Breast epithelium (tissue), 4 donors: ENCODE data around the gene BRICD5. TPM values are rescaled to one million over a fixed set of nuclear protein-coding genes. Genes with fewer than 3 reads are reported as not detected.

Source experiments
- DNase-seq, 2 donors: peaks; one replicate each; pipeline ENCODE4 v3.0.0-alpha.2; 2019; ENCODE audit warnings: low spot score in 2 of 2
- H3K27ac ChIP-seq, 2 donors: fragments of 200-600 bp; sonication (generic) in 1 of 2; one replicate each; pipeline ENCODE4 v1.5.1; 2016 to 2019; ENCODE audit warnings: mild to moderate bottlenecking in 1 of 2
- H3K27me3 ChIP-seq, 2 donors: fragments of 200-600 bp; sonication (generic) in 1 of 2; one replicate each; pipeline versions ENCODE4 v1.5.1 to v1.6.0; 2017 to 2019; ENCODE audit warnings: control low read depth in 1 of 2, mild to moderate bottlenecking in 1 of 2
- H3K36me3 ChIP-seq: fragments of 200-600 bp; one replicate; pipeline ENCODE4 v1.5.1; 2019
- H3K4me1 ChIP-seq, 2 donors: fragments of 200-600 bp; sonication (generic); one replicate each; pipeline ENCODE4 v1.5.1; 2016 to 2019; ENCODE audit warnings: control low read depth in 1 of 2
- H3K4me3 ChIP-seq, 3 donors: fragments of 200-600 bp; sonication (generic); 1 replicate in 2 of 3; 2 replicates in 1 of 3; pipeline ENCODE4 v1.5.1; 2016 to 2019; ENCODE audit warnings: mild to moderate bottlenecking in 3 of 3, moderate library complexity in 2 of 3
- H3K9me3 ChIP-seq, 2 donors: fragments of 200-600 bp; sonication (generic) in 1 of 2; one replicate each; pipeline ENCODE4 v1.5.1; 2016 to 2019; ENCODE audit warnings: control low read depth in 1 of 2
- CTCF ChIP-seq, 3 donors: fragments of 450-650 bp; IDR thresholded peaks; one replicate each; pipeline ENCODE4 v1.5.1; 2016 to 2017; ENCODE audit warnings: antibody characterized with exemption in 3 of 3, mild to moderate bottlenecking in 3 of 3, moderate library complexity in 3 of 3
- POLR2A ChIP-seq: fragments of 450-650 bp; IDR thresholded peaks from one replicate; pipeline ENCODE4 v1.6.1; 2016; ENCODE audit warnings: antibody characterized with exemption, mild to moderate bottlenecking, moderate library complexity
- POLR2AphosphoS5 ChIP-seq, 3 donors: sonication (generic); formaldehyde crosslinking; IDR thresholded peaks; one replicate each; pipeline ENCODE4 v1.6.1; 2017; ENCODE audit warnings: antibody characterized with exemption in 3 of 3
- intact Hi-C: fragments of 100-400 bp; cut with DNase I; formaldehyde crosslinking; loops from one replicate; pipeline ENCODE4 v1.15.1; 2023; ENCODE audit warnings: low total_unique reads
- total RNA-seq, 3 donors: library from RNA; depleted of rRNA; stranded (reverse); fragments of >200 nt; gene quantifications; one replicate each; pipeline ENCODE4 v1.1.0, GENCODE V29; 2016

The BRICD5 gene
- total RNA-seq, 3 donors from 2014 or later, result 1.4 to 7.5 (median 5.9) TPM

- no peak for DNase-seq
- H3K4me3 ChIP-seq, result no peak overlapping the region
- TF ChIP-seq POLR2A, result no peak
- TF ChIP-seq CTCF (IDR thresholded peaks at IDR 0.05), result no peak
- TF ChIP-seq POLR2AphosphoS5 (IDR thresholded peaks at IDR 0.05), result no peak
- H3K4me1 ChIP-seq, result peaks cover 6 to 14% of the 10 kb centered on the region in 2 donors
- intact Hi-C loops, result no loop called here
- H3K27me3 ChIP-seq, result no peaks in the 10 kb centered on the region
- H3K36me3 ChIP-seq, result peaks cover 24% of the 10 kb centered on the region
- no peaks in the 10 kb centered on the region for H3K9me3 ChIP-seq
- H3K27ac ChIP-seq, result no peak overlapping the region
Observed at GRCh38 chr16:2233872-2234812, 23.5 kb upstream of the BRICD5 start.

- no peak for DNase-seq
- peaks cover 24% of the 10 kb centered on the region for H3K36me3 ChIP-seq
- H3K4me1 ChIP-seq, result peaks cover 6 to 14% of the 10 kb centered on the region in 2 donors
Observed at GRCh38 chr16:2233046-2233775, 22.5 kb upstream of the BRICD5 start.

GRCh38 chr16:2232094-2232990, 21.7 kb upstream of the BRICD5 start:
- no peaks in the 10 kb centered on the region for H3K27me3 ChIP-seq
- intact Hi-C loops, result no loop called here
- no peak overlapping the region for H3K4me3 ChIP-seq
- TF ChIP-seq POLR2AphosphoS5 (IDR thresholded peaks at IDR 0.05) (no peak), CTCF (IDR thresholded peaks at IDR 0.05) (no peak), POLR2A (no peak)
- DNase-seq, result no peak
- no peaks in the 10 kb centered on the region for H3K9me3 ChIP-seq
- no peak overlapping the region for H3K27ac ChIP-seq
- H3K4me1 ChIP-seq, result peaks cover 6 to 14% of the 10 kb centered on the region in 2 donors
- peaks cover 24% of the 10 kb centered on the region for H3K36me3 ChIP-seq

More at GRCh38 chr16:2233046-2233775, 22.5 kb upstream of the BRICD5 start:
- no peaks in the 10 kb centered on the region for H3K27me3 ChIP-seq
- TF ChIP-seq CTCF (IDR thresholded peaks at IDR 0.05), result no peak
- TF ChIP-seq POLR2A, result no peak
- TF ChIP-seq POLR2AphosphoS5 (IDR thresholded peaks at IDR 0.05), result no peak
- H3K4me3 ChIP-seq, result no peak overlapping the region
- no peaks in the 10 kb centered on the region for H3K9me3 ChIP-seq
- intact Hi-C loops, result no loop called here
- no peak overlapping the region for H3K27ac ChIP-seq

GRCh38 chr16:2231016-2231931, 20.6 kb upstream of the BRICD5 start:
- Histone ChIP-seq H3K9me3 (no peaks in the 10 kb centered on the region), H3K4me1 (peaks cover 4 to 10% of the 10 kb centered on the region in 2 donors), H3K4me3 (no peak overlapping the region), H3K27me3 (no peaks in the 10 kb centered on the region), H3K27ac (no peak overlapping the region), H3K36me3 (peaks cover 24% of the 10 kb centered on the region)
- no peak for DNase-seq
- intact Hi-C loops, result no loop called here
- TF ChIP-seq CTCF (IDR thresholded peaks at IDR 0.05) (no peak), POLR2A (no peak), POLR2AphosphoS5 (IDR thresholded peaks at IDR 0.05) (no peak)
